Measurements from ENCODE around the gene NAPSA.

The NAPSA gene

GRCh38 chr19:50310759-50311465, 54.5 kb downstream of the NAPSA start:
- no peak for DNase-seq (ENCODE audit: low spot score)
- in situ Hi-C loops (cut with MboI; ENCODE audit: low pct_unique_long_range_greater_than_20kb, low sequenced_read_pairs, unreplicated experiment) = no loop called here
- TF ChIP-seq CTCF (IDR thresholded peaks at IDR 0.05; ENCODE audit: extremely low read depth, insufficient read depth, missing control alignments) = no peak

- no peak for DNase-seq (ENCODE audit: low spot score)
- in situ Hi-C loops (cut with MboI; ENCODE audit: low pct_unique_long_range_greater_than_20kb, low sequenced_read_pairs, unreplicated experiment) = no loop called here
- TF ChIP-seq CTCF (IDR thresholded peaks at IDR 0.05; ENCODE audit: extremely low read depth, insufficient read depth, missing control alignments) = no peak
Measured at GRCh38 chr19:50309396-50310125, 55.9 kb downstream of the NAPSA start.

- no peak for TF ChIP-seq CTCF (IDR thresholded peaks at IDR 0.05; ENCODE audit: extremely low read depth, insufficient read depth, missing control alignments)
- no peak for DNase-seq (ENCODE audit: low spot score)
- in situ Hi-C loops (cut with MboI; ENCODE audit: low pct_unique_long_range_greater_than_20kb, low sequenced_read_pairs, unreplicated experiment) = no loop called here
Measured at GRCh38 chr19:50308991-50309390, 56.4 kb downstream of the NAPSA start.
